RWPE2 (cell line): ENCODE data around the gene LTN1.
"Not testable (repeated sequence)": the region's sequence is repeated elsewhere in the genome, so short reads cannot be mapped to it uniquely, and the experiment has no call there.

ENCODE experiments used
- ATAC-seq: fragments of 200-7000 bp; cut with Tn5 transposase; 3 replicates; pipeline ENCODE4 v1.9.1; 2021; ENCODE audit warnings: low read depth
- DNase-seq: peaks from one replicate; pipeline ENCODE4 v3.0.0-alpha.2; 2020; ENCODE audit warnings: low spot score
- H3K27ac ChIP-seq: fragments of 450-650 bp; 2 replicates; pipeline ENCODE4 v1.5.1; 2017; ENCODE audit warnings: mild to moderate bottlenecking; ENCODE audit not compliant: poor library complexity, severe bottlenecking
- H3K27me3 ChIP-seq: fragments of 250-450 bp; sonication (Bioruptor Pico); 2 replicates; pipeline ENCODE4 v1.5.1; 2021; ENCODE audit warnings: mild to moderate bottlenecking, moderate library complexity; ENCODE audit not compliant: insufficient read depth, poor library complexity, severe bottlenecking
- H3K36me3 ChIP-seq: fragments of 250-450 bp; sonication (Bioruptor Pico); 2 replicates; pipeline ENCODE4 v1.5.1; 2020; ENCODE audit warnings: low read depth, mild to moderate bottlenecking, moderate library complexity
- H3K4me1 ChIP-seq: fragments of 250-450 bp; sonication (Bioruptor Pico); 2 replicates; pipeline ENCODE4 v1.5.1; 2021; ENCODE audit warnings: mild to moderate bottlenecking, moderate library complexity; ENCODE audit not compliant: insufficient read depth, poor library complexity, severe bottlenecking
- H3K4me3 ChIP-seq: fragments of 250-450 bp; sonication (Bioruptor Pico); 2 replicates; pipeline ENCODE4 v1.5.1; 2021; ENCODE audit warnings: mild to moderate bottlenecking, moderate library complexity; ENCODE audit not compliant: severe bottlenecking
- H3K9me3 ChIP-seq: fragments of 250-450 bp; sonication (Bioruptor Pico); 2 replicates; pipeline ENCODE4 v1.5.1; 2021; ENCODE audit warnings: mild to moderate bottlenecking, moderate library complexity; ENCODE audit not compliant: severe bottlenecking
- CTCF ChIP-seq: fragments of 450-650 bp; IDR thresholded peaks from one replicate; pipeline ENCODE4 v1.5.1; 2017; ENCODE audit warnings: mild to moderate bottlenecking, moderate library complexity; ENCODE audit not compliant: poor library complexity, severe bottlenecking

Gene LTN1

GRCh38 chr21:28936036-28936435 is 56.6 kb downstream of the LTN1 start:
- no peak overlapping the region for H3K27ac ChIP-seq
- peaks cover 75% of the 10 kb centered on the region for H3K36me3 ChIP-seq
- no peak overlapping the region for H3K4me3 ChIP-seq
- ATAC-seq (no peak), DNase-seq (no peak)
- no peaks in the 10 kb centered on the region for H3K4me1 ChIP-seq
- no peak for TF ChIP-seq CTCF
- no peaks in the 10 kb centered on the region for H3K9me3 ChIP-seq
- H3K27me3 ChIP-seq, result no peaks in the 10 kb centered on the region

- H3K36me3 ChIP-seq, result peaks cover 70% of the 10 kb centered on the region
- ATAC-seq, result no peak
- DNase-seq, result no peak
Measured at GRCh38 chr21:28932717-28933116, 60.0 kb downstream of the LTN1 start.

GRCh38 chr21:28931708-28932372 is 60.8 kb downstream of the LTN1 start:
- not testable (repeated sequence) for H3K4me1 ChIP-seq, H3K27me3 ChIP-seq, H3K9me3 ChIP-seq, ATAC-seq, H3K4me3 ChIP-seq, DNase-seq, H3K27ac ChIP-seq
- H3K36me3 ChIP-seq, result peaks cover 63% of the 10 kb centered on the region

More at GRCh38 chr21:28932717-28933116, 60.0 kb downstream of the LTN1 start:
- Histone ChIP-seq H3K4me3 (no peak overlapping the region), H3K4me1 (no peaks in the 10 kb centered on the region), H3K9me3 (no peaks in the 10 kb centered on the region), H3K27me3 (no peaks in the 10 kb centered on the region), H3K27ac (no peak overlapping the region)
- no peak for TF ChIP-seq CTCF

GRCh38 chr21:28928578-28929420 is 63.9 kb downstream of the LTN1 start:
- Histone ChIP-seq H3K4me1 (no peaks in the 10 kb centered on the region), H3K9me3 (no peaks in the 10 kb centered on the region), H3K36me3 (peaks cover 44% of the 10 kb centered on the region), H3K27ac (no peak overlapping the region), H3K27me3 (no peaks in the 10 kb centered on the region), H3K4me3 (no peak overlapping the region)
- no peak for TF ChIP-seq CTCF
- ATAC-seq (no peak), DNase-seq (no peak)

GRCh38 chr21:28927130-28927529 is 65.5 kb downstream of the LTN1 start:
- Histone ChIP-seq H3K27me3 (no peaks in the 10 kb centered on the region), H3K27ac (no peak overlapping the region)
- no peak for TF ChIP-seq CTCF

More at GRCh38 chr21:28927130-28927529, 65.5 kb downstream of the LTN1 start:
- Histone ChIP-seq H3K36me3 (peaks cover 43% of the 10 kb centered on the region), H3K4me3 (no peak overlapping the region), H3K4me1 (no peaks in the 10 kb centered on the region), H3K9me3 (no peaks in the 10 kb centered on the region)
- no peak for DNase-seq
- no peak for ATAC-seq
